H9 (cell line): Measurements from ENCODE around the gene KRTAP5-1. TPM values are rescaled to one million over a fixed set of nuclear protein-coding genes. Genes with fewer than 3 reads are reported as not detected.

Experiments
- DNase-seq: peaks from one replicate; pipeline ENCODE4 v3.0.0-alpha.2; 2017
- H2AFZ ChIP-seq: one replicate; pipeline ENCODE4 v1.6.1; 2013; ENCODE audit warnings: mild to moderate bottlenecking, low read length, control low read depth, moderate library complexity
- H2AK5ac ChIP-seq: 2 replicates; pipeline ENCODE4 v1.6.1; 2013; ENCODE audit warnings: low read length, control low read depth, mixed read lengths; ENCODE audit not compliant: insufficient read length
- H2BK120ac ChIP-seq: one replicate; pipeline ENCODE4 v1.6.1; 2013; ENCODE audit warnings: low read depth, mild to moderate bottlenecking, low read length, control low read depth, inconsistent platforms; ENCODE audit not compliant: poor library complexity, severe bottlenecking
- H2BK12ac ChIP-seq: 2 replicates; pipeline ENCODE4 v1.6.1; 2013; ENCODE audit warnings: low read length, control low read depth, mixed read lengths, low read depth; ENCODE audit not compliant: insufficient read length
- H2BK15ac ChIP-seq: 2 replicates; pipeline ENCODE4 v1.6.1; 2013; ENCODE audit warnings: low read depth, low read length, control low read depth
- H2BK20ac ChIP-seq: one replicate; pipeline ENCODE4 v1.6.1; 2013; ENCODE audit warnings: low read depth, mild to moderate bottlenecking, low read length, control low read depth, inconsistent platforms; ENCODE audit not compliant: poor library complexity, severe bottlenecking
- H2BK5ac ChIP-seq: 2 replicates; pipeline ENCODE4 v1.6.1; 2013; ENCODE audit warnings: low read length, control low read depth, mixed read lengths; ENCODE audit not compliant: insufficient read length
- H3K14ac ChIP-seq: 2 replicates; pipeline ENCODE4 v1.6.1; 2013; ENCODE audit warnings: low read length, control low read depth; ENCODE audit not compliant: insufficient read depth
- H3K18ac ChIP-seq: 2 replicates; pipeline ENCODE4 v1.6.1; 2013; ENCODE audit warnings: low read depth, mild to moderate bottlenecking, mixed read lengths, low read length, control low read depth; ENCODE audit not compliant: insufficient read length
- H3K23ac ChIP-seq: 2 replicates; pipeline ENCODE4 v1.6.1; 2013; ENCODE audit warnings: low read length, control low read depth, mixed read lengths, low read depth; ENCODE audit not compliant: insufficient read length
- H3K23me2 ChIP-seq: 2 replicates; pipeline ENCODE4 v1.6.1; 2013; ENCODE audit warnings: low read depth, mild to moderate bottlenecking, mixed read lengths, low read length, control low read depth; ENCODE audit not compliant: insufficient read length, poor library complexity, severe bottlenecking
- H3K27ac ChIP-seq: 2 replicates; pipeline ENCODE4 v1.5.1; 2013; ENCODE audit warnings: low read length, control low read depth, mixed read lengths, low read depth; ENCODE audit not compliant: insufficient read length
- H3K27me3 ChIP-seq: 2 replicates; pipeline ENCODE4 v1.6.1; 2013; ENCODE audit warnings: low read length, control low read depth, inconsistent platforms; ENCODE audit not compliant: insufficient read depth
- H3K4ac ChIP-seq: 2 replicates; pipeline ENCODE4 v1.6.1; 2013; ENCODE audit warnings: low read depth, mild to moderate bottlenecking, control low read depth, inconsistent platforms, low read length, moderate library complexity
- H3K4me1 ChIP-seq: 2 replicates; pipeline ENCODE4 v1.6.1; 2013; ENCODE audit warnings: low read length, control low read depth, inconsistent platforms; ENCODE audit not compliant: insufficient read depth
- H3K4me2 ChIP-seq: 2 replicates; pipeline ENCODE4 v1.6.1; 2013; ENCODE audit warnings: low read length, control low read depth, mixed read lengths; ENCODE audit not compliant: insufficient read length, insufficient read depth
- H3K56ac ChIP-seq: 2 replicates; pipeline ENCODE4 v1.6.1; 2013; ENCODE audit warnings: low read depth, mild to moderate bottlenecking, mixed read lengths, low read length, control low read depth; ENCODE audit not compliant: insufficient read length
- H3K79me1 ChIP-seq: 2 replicates; pipeline ENCODE4 v1.6.1; 2013; ENCODE audit warnings: low read depth, mild to moderate bottlenecking, moderate library complexity, low read length, control low read depth, inconsistent platforms; ENCODE audit not compliant: insufficient read depth, poor library complexity, severe bottlenecking
- H3K79me2 ChIP-seq: 2 replicates; pipeline ENCODE4 v1.6.1; 2013; ENCODE audit warnings: low read length, control low read depth, inconsistent platforms; ENCODE audit not compliant: insufficient read depth
- H3K9ac ChIP-seq: 2 replicates; pipeline ENCODE4 v1.6.1; 2013; ENCODE audit warnings: low read length, control low read depth, mixed read lengths; ENCODE audit not compliant: insufficient read length; ENCODE audit errors: extremely low read depth
- H3K9me3 ChIP-seq: one replicate; pipeline ENCODE4 v1.6.1; 2013; ENCODE audit warnings: low read depth, low read length, inconsistent platforms; ENCODE audit not compliant: control insufficient read depth
- H3T11ph ChIP-seq: one replicate; pipeline ENCODE4 v1.6.1; 2013; ENCODE audit warnings: mild to moderate bottlenecking, low read length, control low read depth, inconsistent platforms
- H4K20me1 ChIP-seq: one replicate; pipeline ENCODE4 v1.6.1; 2013; ENCODE audit not compliant: control insufficient read depth, insufficient read length, insufficient read depth
- H4K5ac ChIP-seq: 2 replicates; pipeline ENCODE4 v1.6.1; 2013; ENCODE audit warnings: low read depth, mild to moderate bottlenecking, mixed read lengths, low read length, control low read depth; ENCODE audit not compliant: insufficient read length
- H4K8ac ChIP-seq: replicated peaks from 2 replicates; pipeline ENCODE4 v1.6.1; 2013; ENCODE audit warnings: low read length, control low read depth, mixed read lengths, low read depth; ENCODE audit not compliant: insufficient read length
- H4K91ac ChIP-seq: 2 replicates; pipeline ENCODE4 v1.6.1; 2013; ENCODE audit warnings: low read depth, mild to moderate bottlenecking, moderate library complexity, mixed read lengths, low read length, control low read depth; ENCODE audit not compliant: insufficient read length
- H3K27ac Mint-ChIP-seq, 3 experiments: 2 replicates in 2 of 3; 3 replicates in 1 of 3; pipeline ENCODE4 v1.8.0; 2020 to 2021; ENCODE audit warnings: mixed read lengths in 3 of 3, mild to moderate bottlenecking in 1 of 3, moderate library complexity in 1 of 3
- H3K27me3 Mint-ChIP-seq: 2 replicates; pipeline ENCODE4 v1.8.0; 2021; ENCODE audit warnings: low read depth, mild to moderate bottlenecking, moderate library complexity, mixed read lengths
- H3K36me3 Mint-ChIP-seq, 3 experiments: 2 replicates in 2 of 3; 3 replicates in 1 of 3; pipeline ENCODE4 v1.8.0; 2020 to 2021; ENCODE audit warnings: low read depth in 3 of 3, mixed read lengths in 3 of 3; ENCODE audit not compliant: insufficient read depth in 1 of 3
- H3K4me1 Mint-ChIP-seq, 2 experiments: 2 replicates each; pipeline ENCODE4 v1.8.0; 2020; ENCODE audit warnings: mixed read lengths in 2 of 2
- H3K4me3 Mint-ChIP-seq, 2 experiments: 2 replicates in 1 of 2; 3 replicates in 1 of 2; pipeline ENCODE4 v1.8.0; 2020 to 2021; ENCODE audit warnings: mild to moderate bottlenecking in 2 of 2, mixed read lengths in 2 of 2, moderate library complexity in 1 of 2
- H3K9me3 Mint-ChIP-seq, 2 experiments: 2 replicates in 1 of 2; 3 replicates in 1 of 2; pipeline ENCODE4 v1.8.0; 2020; ENCODE audit warnings: mild to moderate bottlenecking in 2 of 2, mixed read lengths in 2 of 2, moderate library complexity in 1 of 2
- WGBS: extraction: QIAGEN DNeasy Blood & Tissue Kit; methylation state at CpG from one replicate; pipeline ENCODE4 v1.1.7; 2013; ENCODE audit warnings: missing lambda C conversion rate, low lambda C conversion rate, mixed read lengths; ENCODE audit not compliant: insufficient read length; ENCODE audit errors: extremely low coverage; 5-methylcytosine and 5-hydroxymethylcytosine counted together
- total RNA-seq: library from RNA; stranded (reverse); gene quantifications from 2 replicates; pipeline ENCODE4 v1.2.1, GENCODE V29; 2021
- TF ChIP-seq, protein P1 (sequence below): fragments of 200-600 bp; sonication (generic); conservative IDR thresholded peaks from 3 replicates; pipeline ENCODE4 v1.8.0; 2021; ENCODE audit warnings: antibody characterized with exemption, mild to moderate bottlenecking

KRTAP5-1 gene
- total RNA-seq, 1 experiment from 2014 or later = not detected

DNA sequence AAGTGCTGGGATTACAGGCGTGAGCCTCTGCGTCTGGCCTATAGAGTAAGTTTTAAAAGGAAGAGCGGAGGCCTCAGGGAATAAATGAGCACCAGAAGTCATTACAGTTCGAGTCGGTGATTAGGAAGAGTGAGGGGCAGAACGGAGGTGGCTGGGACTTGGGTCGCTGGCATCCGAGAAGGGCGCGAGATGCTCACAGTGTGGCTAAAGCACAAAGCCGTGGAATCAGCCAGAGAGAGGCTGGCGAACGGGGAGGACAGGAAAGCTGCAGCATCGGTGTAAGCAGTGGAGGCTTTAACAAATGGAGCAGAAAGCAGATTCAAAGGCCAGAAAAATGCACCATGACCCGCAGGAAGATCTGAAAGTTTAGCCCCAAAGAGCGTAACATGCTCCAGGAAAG is 39.5 kb upstream of the KRTAP5-1 start:
- no peak for DNase-seq
- Mint-ChIP-seq H3K4me1 (peaks cover 3 to 11% of the 10 kb centered on the region in 2 experiments), H3K27me3 (peaks cover 57% of the 10 kb centered on the region), H3K27ac (no peak overlapping the region; a peak in 2 of 7 replicates), H3K36me3 (no peaks in the 10 kb centered on the region), H3K9me3 (no peaks in the 10 kb centered on the region; a peak in 1 of 5 replicates), H3K4me3 (no peak overlapping the region)
- Histone ChIP-seq H3K23me2 (no peaks in the 10 kb centered on the region), H3K18ac (no peak overlapping the region), H3K79me1 (no peaks in the 10 kb centered on the region), H3K4me1 (no peaks in the 10 kb centered on the region), H4K20me1 (no peaks in the 10 kb centered on the region), H3K79me2 (no peaks in the 10 kb centered on the region), H3K23ac (no peak overlapping the region), H2BK20ac (no peak overlapping the region), H2BK5ac (no peak overlapping the region), H2BK12ac (no peak overlapping the region), H3K9me3 (no peaks in the 10 kb centered on the region), H3K27ac (no peak overlapping the region), H4K8ac (no peak overlapping the region), H2AFZ (no peak overlapping the region), H3K27me3 (no peaks in the 10 kb centered on the region), H3K9ac (no peak overlapping the region), H2AK5ac (no peak overlapping the region), H4K91ac (no peak overlapping the region), H3K4ac (no peak overlapping the region), H4K5ac (no peak overlapping the region), H3K4me2 (no peak overlapping the region), H2BK15ac (no peak overlapping the region), H3T11ph (no peak overlapping the region), H3K56ac (no peak overlapping the region), H2BK120ac (no peak overlapping the region), H3K14ac (no peak overlapping the region)
- TF ChIP-seq, protein P1, sequence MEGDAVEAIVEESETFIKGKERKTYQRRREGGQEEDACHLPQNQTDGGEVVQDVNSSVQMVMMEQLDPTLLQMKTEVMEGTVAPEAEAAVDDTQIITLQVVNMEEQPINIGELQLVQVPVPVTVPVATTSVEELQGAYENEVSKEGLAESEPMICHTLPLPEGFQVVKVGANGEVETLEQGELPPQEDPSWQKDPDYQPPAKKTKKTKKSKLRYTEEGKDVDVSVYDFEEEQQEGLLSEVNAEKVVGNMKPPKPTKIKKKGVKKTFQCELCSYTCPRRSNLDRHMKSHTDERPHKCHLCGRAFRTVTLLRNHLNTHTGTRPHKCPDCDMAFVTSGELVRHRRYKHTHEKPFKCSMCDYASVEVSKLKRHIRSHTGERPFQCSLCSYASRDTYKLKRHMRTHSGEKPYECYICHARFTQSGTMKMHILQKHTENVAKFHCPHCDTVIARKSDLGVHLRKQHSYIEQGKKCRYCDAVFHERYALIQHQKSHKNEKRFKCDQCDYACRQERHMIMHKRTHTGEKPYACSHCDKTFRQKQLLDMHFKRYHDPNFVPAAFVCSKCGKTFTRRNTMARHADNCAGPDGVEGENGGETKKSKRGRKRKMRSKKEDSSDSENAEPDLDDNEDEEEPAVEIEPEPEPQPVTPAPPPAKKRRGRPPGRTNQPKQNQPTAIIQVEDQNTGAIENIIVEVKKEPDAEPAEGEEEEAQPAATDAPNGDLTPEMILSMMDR = no peak
- no CpG with 5 or more reads among the region's 16 CpGs for WGBS
